Caco-2 (cell line): ENCODE results near the gene HERC2. TPM values are rescaled to one million over a fixed set of nuclear protein-coding genes. Genes with fewer than 3 reads are reported as not detected.

Experiments
- BruUV-seq: library from RNA; stranded (reverse); fragments of 400-500 nt; replicated peaks from 2 replicates; lab custom pipeline; 2021; lab: Mats Ljungman, UMichigan
- CTCF ChIA-PET: fragments of 300-600 bp; sonication (Branson Sonifier 250); formaldehyde crosslinking; loops from one replicate; lab custom pipeline; 2022; ENCODE audit warnings: antibody characterized with exemption; lab: Charles Lee
- POLR2A ChIA-PET: fragments of 300-600 bp; sonication (Branson Sonifier 250); formaldehyde crosslinking; loops from one replicate; lab custom pipeline; 2022; ENCODE audit warnings: antibody characterized with exemption; lab: Charles Lee
- DNase-seq, 2 experiments: peaks; one replicate each; pipeline versions ENCODE4 v3.0.0 to v3.0.0-alpha.2; 2020 to 2022
- H3K27me3 ChIP-seq: replicated peaks from 2 replicates; pipeline ENCODE4 v1.6.0; 2011; ENCODE audit warnings: low read length; ENCODE audit not compliant: control insufficient read depth, insufficient read depth
- H3K36me3 ChIP-seq: 2 replicates; pipeline ENCODE4 v1.5.1; 2011; ENCODE audit warnings: low read length; ENCODE audit not compliant: control insufficient read depth, insufficient read depth
- H3K4me1 ChIP-seq: fragments of 250-450 bp; sonication (Bioruptor Pico); 2 replicates; pipeline ENCODE4 v1.5.1; 2020; ENCODE audit warnings: mild to moderate bottlenecking
- H3K4me3 ChIP-seq: 2 replicates; pipeline ENCODE4 v1.5.1; 2011; ENCODE audit warnings: low read depth, mild to moderate bottlenecking, control low read depth, low read length
- H3K9me3 ChIP-seq: fragments of 250-450 bp; sonication (Bioruptor Pico); 2 replicates; pipeline ENCODE4 v1.5.1; 2020; ENCODE audit warnings: mild to moderate bottlenecking, moderate library complexity
- H3K27ac Mint-ChIP-seq: one replicate; pipeline ENCODE4 v1.8.0; 2022; ENCODE audit warnings: mixed read lengths; ENCODE audit not compliant: unreplicated experiment
- H3K27me3 Mint-ChIP-seq: one replicate; pipeline ENCODE4 v1.8.0; 2022; ENCODE audit warnings: mixed read lengths; ENCODE audit not compliant: insufficient read depth, unreplicated experiment
- H3K36me3 Mint-ChIP-seq: one replicate; pipeline ENCODE4 v1.8.0; 2022; ENCODE audit warnings: mild to moderate bottlenecking, mixed read lengths; ENCODE audit not compliant: insufficient read depth, unreplicated experiment
- H3K4me1 Mint-ChIP-seq: one replicate; pipeline ENCODE4 v1.8.0; 2022; ENCODE audit warnings: low read depth, mixed read lengths; ENCODE audit not compliant: unreplicated experiment
- H3K4me3 Mint-ChIP-seq: one replicate; pipeline ENCODE4 v1.8.0; 2022; ENCODE audit warnings: mild to moderate bottlenecking, moderate library complexity, mixed read lengths; ENCODE audit not compliant: unreplicated experiment
- H3K9me3 Mint-ChIP-seq: one replicate; pipeline ENCODE4 v1.8.0; 2022; ENCODE audit warnings: mixed read lengths; ENCODE audit not compliant: unreplicated experiment
- CTCF ChIP-seq, 2 experiments: fragments of 200-600 bp in 1 of 2; IDR thresholded peaks; 1 replicate in 1 of 2; 2 replicates in 1 of 2; pipeline versions ENCODE4 v1.5.1 to v1.8.0; 2011 to 2022; ENCODE audit warnings: antibody characterized with exemption in 1 of 2, control low read depth in 1 of 2, inconsistent platforms in 1 of 2, low read depth in 1 of 2, low read length in 1 of 2, mild to moderate bottlenecking in 1 of 2, moderate library complexity in 1 of 2; ENCODE audit not compliant: insufficient read depth in 1 of 2, severe bottlenecking in 1 of 2, unreplicated experiment in 1 of 2
- intact Hi-C: fragments of 100-400 bp; cut with micrococcal nuclease; formaldehyde crosslinking; loops from one replicate; pipeline ENCODE4 v1.10.0; 2022; ENCODE audit not compliant: unreplicated experiment
- total RNA-seq: library from RNA; stranded (reverse); gene quantifications from 2 replicates; pipeline ENCODE4 v1.2.3, GENCODE V29; 2022

HERC2 gene
- total RNA-seq, 1 experiment from 2014 or later = 76.9 TPM

GRCh38 chr15:28107111-28107903 lies 214.7 kb downstream of the HERC2 start:
- Histone ChIP-seq H3K4me3 (no peak overlapping the region), H3K27me3 (no peaks in the 10 kb centered on the region), H3K9me3 (no peaks in the 10 kb centered on the region), H3K4me1 (no peaks in the 10 kb centered on the region), H3K36me3 (no peaks in the 10 kb centered on the region)
- POLR2A ChIA-PET = no interaction called here
- Mint-ChIP-seq H3K27me3 (no peaks in the 10 kb centered on the region), H3K4me3 (no peak overlapping the region), H3K27ac (no peak overlapping the region), H3K4me1 (no peaks in the 10 kb centered on the region), H3K9me3 (no peaks in the 10 kb centered on the region), H3K36me3 (peaks cover 19% of the 10 kb centered on the region)
- no TSS peak for BruUV-seq
- CTCF ChIA-PET = interaction anchor here (1.0 kb wide), 1 partner anchor 8 kb away, joined by 3 read pairs; the partner anchor contains the start of gene OCA2
- intact Hi-C loops = no loop called here
- no peak for TF ChIP-seq CTCF (IDR thresholded peaks at IDR 0.05; ENCODE audit: insufficient read depth in 1 of 2, low read depth in 1 of 2, low read length in 1 of 2, severe bottlenecking in 1 of 2, unreplicated experiment in 1 of 2)
- no peak for DNase-seq

- Histone ChIP-seq H3K9me3 (no peaks in the 10 kb centered on the region), H3K4me1 (no peaks in the 10 kb centered on the region), H3K36me3 (no peaks in the 10 kb centered on the region), H3K4me3 (no peak overlapping the region), H3K27me3 (no peaks in the 10 kb centered on the region)
- no peak overlapping the region for H3K27ac Mint-ChIP-seq
- POLR2A ChIA-PET = no interaction called here
- no peak for TF ChIP-seq CTCF (IDR thresholded peaks at IDR 0.05; ENCODE audit: insufficient read depth in 1 of 2, low read depth in 1 of 2, low read length in 1 of 2, severe bottlenecking in 1 of 2, unreplicated experiment in 1 of 2)
- no peak overlapping the region for H3K4me3 Mint-ChIP-seq
- peaks cover 15% of the 10 kb centered on the region for H3K36me3 Mint-ChIP-seq
- BruUV-seq = no TSS peak
- no peaks in the 10 kb centered on the region for H3K4me1 Mint-ChIP-seq
- H3K9me3 Mint-ChIP-seq = no peaks in the 10 kb centered on the region
- DNase-seq = no peak
- intact Hi-C loops = no loop called here
- CTCF ChIA-PET = no interaction called here
- H3K27me3 Mint-ChIP-seq = no peaks in the 10 kb centered on the region
Measured at GRCh38 chr15:28106294-28107110, 215.5 kb downstream of the HERC2 start.

GRCh38 chr15:28105793-28106192 lies 216.2 kb downstream of the HERC2 start:
- Histone ChIP-seq H3K9me3 (no peaks in the 10 kb centered on the region), H3K4me3 (no peak overlapping the region), H3K36me3 (no peaks in the 10 kb centered on the region), H3K27me3 (no peaks in the 10 kb centered on the region), H3K4me1 (no peaks in the 10 kb centered on the region)
- H3K27me3 Mint-ChIP-seq = no peaks in the 10 kb centered on the region
- H3K27ac Mint-ChIP-seq = no peak overlapping the region
- ChIA-PET POLR2A (no interaction called here), CTCF (no interaction called here)
- no peak overlapping the region for H3K4me3 Mint-ChIP-seq
- no peak for DNase-seq
- intact Hi-C loops = no loop called here
- no peak for TF ChIP-seq CTCF (IDR thresholded peaks at IDR 0.05; ENCODE audit: insufficient read depth in 1 of 2, low read depth in 1 of 2, low read length in 1 of 2, severe bottlenecking in 1 of 2, unreplicated experiment in 1 of 2)
- H3K36me3 Mint-ChIP-seq = peaks cover 15% of the 10 kb centered on the region
- H3K9me3 Mint-ChIP-seq = no peaks in the 10 kb centered on the region
- no TSS peak for BruUV-seq
- H3K4me1 Mint-ChIP-seq = no peaks in the 10 kb centered on the region
